ENCODE data around the gene JMJD1C. TPM values are rescaled to one million over a fixed set of nuclear protein-coding genes. Genes with fewer than 3 reads are reported as not detected.

Gene JMJD1C
- total RNA-seq, 1 experiment from 2014 or later = 66.3 TPM

DNA sequence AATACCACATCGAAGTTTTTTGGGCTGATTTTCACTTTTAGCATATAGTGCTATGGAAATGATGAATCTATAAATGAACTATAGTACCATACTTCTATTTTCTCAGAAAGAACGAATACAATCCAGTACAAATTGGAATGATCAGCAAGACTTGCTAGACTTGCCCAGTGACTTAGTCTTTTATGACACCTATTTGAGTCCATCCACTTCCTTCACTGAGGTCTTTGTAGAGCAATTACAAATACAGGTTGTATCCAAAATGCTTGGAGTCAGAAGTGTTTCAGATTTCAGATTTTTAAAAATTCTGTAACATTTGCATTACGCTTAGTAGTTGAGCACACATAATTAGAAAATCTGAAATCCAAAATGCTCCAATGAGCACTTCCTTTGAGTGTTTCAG lies 228.4 kb downstream of the JMJD1C start:
- no peak overlapping the region for H3K9ac ChIP-seq (ENCODE audit: low read length)
- H3K4me2 ChIP-seq (ENCODE audit: low read length) = peak overlapping the region; percentile 73
- H3K27ac ChIP-seq (ENCODE audit: low read depth, low read length) = peak overlapping the region; percentile 81; the same call in 1 of the 2 replicates
- TF ChIP-seq CBX3 (IDR thresholded peaks at IDR 0.05; ENCODE audit: low read depth) = no peak
- TF ChIP-seq SP1 (IDR thresholded peaks at IDR 0.05; ENCODE audit: low read depth) = peak; percentile 55; the same call in 1 of the 2 replicates
- TF ChIP-seq FOSL1 (IDR thresholded peaks at IDR 0.05; ENCODE audit: low read depth) = peak; percentile 39
- TF ChIP-seq JUND (IDR thresholded peaks at IDR 0.05) = peak; percentile 38; the same call in 1 of the 2 replicates
- no peak for ATAC-seq
- H3K9me3 ChIP-seq (ENCODE audit: control insufficient read depth in 1 of 2, insufficient read depth in 1 of 2, low read depth in 1 of 2, low read length in 2 of 2) = no peaks in the 10 kb centered on the region
- DNase-seq (ENCODE audit: low read depth, low spot score) = peak; percentile 22
- H3K79me2 ChIP-seq (ENCODE audit: insufficient read depth, low read length) = peaks cover 89% of the 10 kb centered on the region
- H3K9me2 ChIP-seq (ENCODE audit: insufficient read depth) = no peaks in the 10 kb centered on the region
- CTCF ChIA-PET = interaction anchor here (1.4 kb wide), 1 partner anchor 392 kb away, joined by 4 read pairs; no protein-coding TSS in a partner anchor
- H3K36me3 ChIP-seq (ENCODE audit: control insufficient read depth in 1 of 2, insufficient read depth in 2 of 2, low read length in 2 of 2) = no peaks in the 10 kb centered on the region
- H3K27me3 ChIP-seq (ENCODE audit: insufficient read depth, low read length) = no peaks in the 10 kb centered on the region
- peaks cover 27 to 36% of the 10 kb centered on the region in 2 experiments for H3K4me1 ChIP-seq (ENCODE audit: control insufficient read depth in 1 of 2, insufficient read depth in 2 of 2, low read length in 2 of 2)
- no TSS peak for BruUV-seq (replicated peaks)
- RAD21 ChIA-PET (ENCODE audit: low non-redundant PET in 1 of 2, low total read pairs in 2 of 2, uncharacterized antibody in 2 of 2, unreplicated experiment in 2 of 2) = no interaction called here
- no peak overlapping the region for H3K4me3 ChIP-seq (replicated peaks in 1 of 2; ENCODE audit: low read depth in 1 of 2, low read length in 2 of 2)
- H4K20me1 ChIP-seq (ENCODE audit: insufficient read depth) = peaks cover 5% of the 10 kb centered on the region; the same call in 1 of the 2 replicates
- POLR2A ChIA-PET = no interaction called here
- H2AFZ ChIP-seq (ENCODE audit: low read depth, low read length, poor library complexity, severe bottlenecking) = no peak overlapping the region
- intact Hi-C loops (cut with micrococcal nuclease) = loop anchor here (2.0 kb wide), 1 partner anchor 31 kb away; no protein-coding TSS in a partner anchor

DNA sequence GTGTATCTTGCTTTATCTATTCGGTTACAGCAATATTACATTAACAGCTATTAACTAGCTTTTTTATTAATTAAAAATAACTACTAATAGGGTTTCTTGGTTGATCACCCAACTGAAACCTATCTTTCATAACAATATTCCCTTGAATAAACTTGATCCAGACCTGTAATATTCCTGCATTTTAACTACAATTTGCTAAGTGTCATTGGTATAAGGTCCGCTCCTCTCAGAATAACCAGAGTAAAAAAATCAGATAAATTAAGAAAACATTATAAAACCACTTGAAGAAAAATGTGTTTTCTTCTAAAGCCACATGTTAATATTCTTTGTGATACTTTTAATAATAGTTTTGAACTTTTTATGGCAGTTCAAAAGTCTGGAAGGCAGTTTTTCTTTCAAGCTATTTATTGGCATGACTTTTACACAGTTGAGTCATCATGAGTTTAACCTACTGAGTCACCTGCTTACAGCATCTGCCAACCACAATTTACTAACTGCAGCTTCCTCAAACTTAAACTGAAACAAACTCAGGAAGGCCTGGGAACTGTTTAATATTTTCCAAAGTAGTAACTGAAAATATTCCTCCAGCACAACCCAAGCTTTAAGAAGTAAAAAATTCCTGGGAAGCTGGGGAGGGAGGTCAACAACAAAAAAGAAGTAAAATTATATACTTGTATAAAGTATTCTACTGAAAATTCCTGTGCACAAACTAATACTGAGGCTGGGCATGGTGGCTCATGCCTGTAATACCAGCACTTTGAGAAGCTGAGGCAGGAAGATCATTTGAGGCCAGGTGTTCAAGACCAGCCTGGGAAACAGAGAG lies 229.5 kb downstream of the JMJD1C start:
- H3K4me1 ChIP-seq (ENCODE audit: control insufficient read depth in 1 of 2, insufficient read depth in 2 of 2, low read length in 2 of 2) = peaks cover 27 to 36% of the 10 kb centered on the region in 2 experiments
- no peaks in the 10 kb centered on the region for H3K9me3 ChIP-seq (ENCODE audit: control insufficient read depth in 1 of 2, insufficient read depth in 1 of 2, low read depth in 1 of 2, low read length in 2 of 2)
- BruUV-seq (replicated peaks) = no TSS peak
- peak overlapping the region; percentile 81; the same call in 1 of the 2 replicates for H3K27ac ChIP-seq (ENCODE audit: low read depth, low read length)
- ChIA-PET POLR2A (interaction anchor here (1.6 kb wide), 1 partner anchor 32 kb away, joined by 10 read pairs; no protein-coding TSS in a partner anchor), RAD21 (ENCODE audit: low non-redundant PET in 1 of 2, low total read pairs in 2 of 2, uncharacterized antibody in 2 of 2, unreplicated experiment in 2 of 2) (no interaction called here), CTCF (interaction anchor here (0.9 to 1.4 kb wide), 3 partner anchors 380 to 484 kb away, joined by 3 to 4 read pairs (median 4); no protein-coding TSS in a partner anchor)
- intact Hi-C loops (cut with micrococcal nuclease) = loop anchor here (2.0 kb wide), 1 partner anchor 32 kb away; no protein-coding TSS in a partner anchor
- DNase-seq (ENCODE audit: low read depth, low spot score) (peak; percentile 82), ATAC-seq (peak; percentile 93)
- H2AFZ ChIP-seq (ENCODE audit: low read depth, low read length, poor library complexity, severe bottlenecking) = no peak overlapping the region
- H3K4me3 ChIP-seq (replicated peaks in 1 of 2; ENCODE audit: low read depth in 1 of 2, low read length in 2 of 2) = peak overlapping the region in 1 of 2 experiments; percentile 34; a peak in 1 of 4 replicates
- H3K79me2 ChIP-seq (ENCODE audit: insufficient read depth, low read length) = peaks cover 86% of the 10 kb centered on the region
- H3K27me3 ChIP-seq (ENCODE audit: insufficient read depth, low read length) = no peaks in the 10 kb centered on the region
- H3K9me2 ChIP-seq (ENCODE audit: insufficient read depth) = no peaks in the 10 kb centered on the region
- H3K36me3 ChIP-seq (ENCODE audit: control insufficient read depth in 1 of 2, insufficient read depth in 2 of 2, low read length in 2 of 2) = no peaks in the 10 kb centered on the region
- peak overlapping the region; percentile 48; the same call in 1 of the 2 replicates for H3K9ac ChIP-seq (ENCODE audit: low read length)
- peak overlapping the region; percentile 73 for H3K4me2 ChIP-seq (ENCODE audit: low read length)
- peaks cover 5% of the 10 kb centered on the region; the same call in 1 of the 2 replicates for H4K20me1 ChIP-seq (ENCODE audit: insufficient read depth)
- TF ChIP-seq RAD21 (IDR thresholded peaks at IDR 0.05; ENCODE audit: low read depth) (0 out of 2 replicates have a peak, but pooled peaks have one; percentile 16), SRF (IDR thresholded peaks at IDR 0.05; ENCODE audit: low read depth) (peak; percentile 80; the same call in 1 of the 2 replicates), EGR1 (IDR thresholded peaks at IDR 0.05; ENCODE audit: low read depth) (no peak), SP1 (IDR thresholded peaks at IDR 0.05; ENCODE audit: low read depth) (peak; percentile 90), POLR2AphosphoS5 (IDR thresholded peaks at IDR 0.05; ENCODE audit: low read depth, low read length) (peak; percentile 25; the same call in 1 of the 2 replicates), ZFX (IDR thresholded peaks at IDR 0.05) (no peak), CBX3 (IDR thresholded peaks at IDR 0.05; ENCODE audit: low read depth) (peak; percentile 93), JUND (IDR thresholded peaks at IDR 0.05) (peak; percentile 96), POLR2A (IDR thresholded peaks at IDR 0.05; ENCODE audit: borderline replicate concordance, extremely low read depth, insufficient read depth, insufficient read length) (no peak), FOSL1 (IDR thresholded peaks at IDR 0.05; ENCODE audit: low read depth) (peak; percentile 98)
- TF ChIP-seq, protein P1, sequence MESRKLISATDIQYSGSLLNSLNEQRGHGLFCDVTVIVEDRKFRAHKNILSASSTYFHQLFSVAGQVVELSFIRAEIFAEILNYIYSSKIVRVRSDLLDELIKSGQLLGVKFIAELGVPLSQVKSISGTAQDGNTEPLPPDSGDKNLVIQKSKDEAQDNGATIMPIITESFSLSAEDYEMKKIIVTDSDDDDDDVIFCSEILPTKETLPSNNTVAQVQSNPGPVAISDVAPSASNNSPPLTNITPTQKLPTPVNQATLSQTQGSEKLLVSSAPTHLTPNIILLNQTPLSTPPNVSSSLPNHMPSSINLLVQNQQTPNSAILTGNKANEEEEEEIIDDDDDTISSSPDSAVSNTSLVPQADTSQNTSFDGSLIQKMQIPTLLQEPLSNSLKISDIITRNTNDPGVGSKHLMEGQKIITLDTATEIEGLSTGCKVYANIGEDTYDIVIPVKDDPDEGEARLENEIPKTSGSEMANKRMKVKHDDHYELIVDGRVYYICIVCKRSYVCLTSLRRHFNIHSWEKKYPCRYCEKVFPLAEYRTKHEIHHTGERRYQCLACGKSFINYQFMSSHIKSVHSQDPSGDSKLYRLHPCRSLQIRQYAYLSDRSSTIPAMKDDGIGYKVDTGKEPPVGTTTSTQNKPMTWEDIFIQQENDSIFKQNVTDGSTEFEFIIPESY (IDR thresholded peaks at IDR 0.05; ENCODE audit: extremely low read depth, insufficient replicate concordance, low read length) = no peak
- TF ChIP-seq, protein P2, sequence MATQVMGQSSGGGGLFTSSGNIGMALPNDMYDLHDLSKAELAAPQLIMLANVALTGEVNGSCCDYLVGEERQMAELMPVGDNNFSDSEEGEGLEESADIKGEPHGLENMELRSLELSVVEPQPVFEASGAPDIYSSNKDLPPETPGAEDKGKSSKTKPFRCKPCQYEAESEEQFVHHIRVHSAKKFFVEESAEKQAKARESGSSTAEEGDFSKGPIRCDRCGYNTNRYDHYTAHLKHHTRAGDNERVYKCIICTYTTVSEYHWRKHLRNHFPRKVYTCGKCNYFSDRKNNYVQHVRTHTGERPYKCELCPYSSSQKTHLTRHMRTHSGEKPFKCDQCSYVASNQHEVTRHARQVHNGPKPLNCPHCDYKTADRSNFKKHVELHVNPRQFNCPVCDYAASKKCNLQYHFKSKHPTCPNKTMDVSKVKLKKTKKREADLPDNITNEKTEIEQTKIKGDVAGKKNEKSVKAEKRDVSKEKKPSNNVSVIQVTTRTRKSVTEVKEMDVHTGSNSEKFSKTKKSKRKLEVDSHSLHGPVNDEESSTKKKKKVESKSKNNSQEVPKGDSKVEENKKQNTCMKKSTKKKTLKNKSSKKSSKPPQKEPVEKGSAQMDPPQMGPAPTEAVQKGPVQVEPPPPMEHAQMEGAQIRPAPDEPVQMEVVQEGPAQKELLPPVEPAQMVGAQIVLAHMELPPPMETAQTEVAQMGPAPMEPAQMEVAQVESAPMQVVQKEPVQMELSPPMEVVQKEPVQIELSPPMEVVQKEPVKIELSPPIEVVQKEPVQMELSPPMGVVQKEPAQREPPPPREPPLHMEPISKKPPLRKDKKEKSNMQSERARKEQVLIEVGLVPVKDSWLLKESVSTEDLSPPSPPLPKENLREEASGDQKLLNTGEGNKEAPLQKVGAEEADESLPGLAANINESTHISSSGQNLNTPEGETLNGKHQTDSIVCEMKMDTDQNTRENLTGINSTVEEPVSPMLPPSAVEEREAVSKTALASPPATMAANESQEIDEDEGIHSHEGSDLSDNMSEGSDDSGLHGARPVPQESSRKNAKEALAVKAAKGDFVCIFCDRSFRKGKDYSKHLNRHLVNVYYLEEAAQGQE (IDR thresholded peaks at IDR 0.05; ENCODE audit: low read depth) = no peak

All from HCT116 (cell line).